IMR-90 (cell line): Measurements from ENCODE around the gene NKAPL. TPM values are rescaled to one million over a fixed set of nuclear protein-coding genes. Genes with fewer than 3 reads are reported as not detected.

Experiments
- ATAC-seq: fragments of 200-7000 bp; cut with Tn5 transposase; 2 replicates; pipeline ENCODE4 v1.9.1; 2020; ENCODE audit warnings: low read depth, mild to moderate bottlenecking, moderate library complexity
- BruUV-seq: library from RNA; stranded (reverse); fragments of 400-500 nt; replicated peaks from 2 replicates; lab custom pipeline; 2021; lab: Mats Ljungman, UMichigan
- CTCF ChIA-PET: fragments of 300-600 bp; formaldehyde crosslinking; extraction: SDS; loops from one replicate; lab custom pipeline; 2021; ENCODE audit warnings: antibody characterized with exemption; lab: Yijun Ruan, JAX
- POLR2A ChIA-PET: fragments of 300-600 bp; sonication (Branson Sonifier 250); formaldehyde crosslinking; loops from one replicate; lab custom pipeline; 2022; ENCODE audit warnings: antibody characterized with exemption; ENCODE audit not compliant: unreplicated experiment; lab: Charles Lee
- DNase-seq: peaks from one replicate; pipeline ENCODE4 v3.0.0; 2013
- H2AFZ ChIP-seq: replicated peaks from 2 replicates; pipeline ENCODE3; 2013; ENCODE audit warnings: low read length, mild to moderate bottlenecking; ENCODE audit not compliant: poor library complexity
- H2AK5ac ChIP-seq: 2 replicates; pipeline ENCODE4 v1.6.1; 2013; ENCODE audit warnings: low read depth, low read length, inconsistent platforms
- H2AK9ac ChIP-seq: replicated peaks from 2 replicates; pipeline ENCODE3; 2013; ENCODE audit warnings: mild to moderate bottlenecking, low read depth, low read length, moderate library complexity; ENCODE audit not compliant: poor library complexity
- H2BK120ac ChIP-seq: 2 replicates; pipeline ENCODE4 v1.6.1; 2013; ENCODE audit warnings: low read depth, low read length, inconsistent platforms
- H2BK15ac ChIP-seq: 3 replicates; pipeline ENCODE4 v1.6.1; 2013; ENCODE audit warnings: low read depth, low read length, inconsistent platforms
- H2BK20ac ChIP-seq: 2 replicates; pipeline ENCODE4 v1.6.1; 2013; ENCODE audit warnings: low read depth, mild to moderate bottlenecking, inconsistent platforms, low read length, moderate library complexity
- H2BK5ac ChIP-seq: 2 replicates; pipeline ENCODE4 v1.6.1; 2013; ENCODE audit warnings: mild to moderate bottlenecking, low read depth, low read length, inconsistent platforms; ENCODE audit not compliant: poor library complexity, severe bottlenecking
- H3K14ac ChIP-seq: replicated peaks from 2 replicates; pipeline ENCODE4 v1.6.1; 2013; ENCODE audit warnings: low read depth, low read length, inconsistent platforms
- H3K18ac ChIP-seq: 2 replicates; pipeline ENCODE4 v1.6.1; 2013; ENCODE audit warnings: low read depth, low read length, control low read depth
- H3K23ac ChIP-seq: 2 replicates; pipeline ENCODE4 v1.6.1; 2013; ENCODE audit warnings: low read depth, low read length, inconsistent platforms
- H3K27ac ChIP-seq: 2 replicates; pipeline ENCODE4 v1.5.1; 2013; ENCODE audit warnings: mild to moderate bottlenecking, control low read depth, low read length; ENCODE audit not compliant: insufficient read depth
- H3K27me3 ChIP-seq: 2 replicates; pipeline ENCODE4 v1.6.1; 2013; ENCODE audit warnings: low read length; ENCODE audit not compliant: control insufficient read depth, insufficient read depth
- H3K36me3 ChIP-seq: 2 replicates; pipeline ENCODE4 v1.6.1; 2013; ENCODE audit warnings: low read length, mixed read lengths; ENCODE audit not compliant: control insufficient read depth, insufficient read depth
- H3K4ac ChIP-seq: 2 replicates; pipeline ENCODE4 v1.6.1; 2013; ENCODE audit warnings: low read depth, low read length, inconsistent platforms
- H3K4me1 ChIP-seq: 2 replicates; pipeline ENCODE4 v1.6.1; 2013; ENCODE audit warnings: low read length, mixed read lengths; ENCODE audit not compliant: control insufficient read depth, insufficient read depth
- H3K4me2 ChIP-seq: 2 replicates; pipeline ENCODE4 v1.6.1; 2013; ENCODE audit warnings: low read depth, mild to moderate bottlenecking, control low read depth, low read length, moderate library complexity
- H3K4me3 ChIP-seq: 2 replicates; pipeline ENCODE4 v1.5.1; 2013; ENCODE audit warnings: low read depth, mild to moderate bottlenecking, control low read depth, low read length, moderate library complexity; ENCODE audit not compliant: insufficient read depth
- H3K56ac ChIP-seq: 2 replicates; pipeline ENCODE4 v1.6.1; 2013; ENCODE audit warnings: low read length, inconsistent platforms; ENCODE audit not compliant: insufficient read depth; ENCODE audit errors: extremely low read depth
- H3K79me1 ChIP-seq, 2 experiments: 2 replicates each; pipeline ENCODE4 v1.6.1; 2013; ENCODE audit warnings: low read length in 2 of 2, inconsistent platforms in 1 of 2, low read depth in 1 of 2
- H3K9ac ChIP-seq: 2 replicates; pipeline ENCODE4 v1.6.1; 2013; ENCODE audit warnings: low read depth, low read length, control low read depth
- H3K9me1 ChIP-seq: 2 replicates; pipeline ENCODE4 v1.6.1; 2013; ENCODE audit warnings: low read length, inconsistent platforms; ENCODE audit not compliant: insufficient read depth
- H3K9me3 ChIP-seq: 2 replicates; pipeline ENCODE4 v1.6.1; 2013; ENCODE audit warnings: low read length; ENCODE audit not compliant: control insufficient read depth, insufficient read depth
- H4K20me1 ChIP-seq: 2 replicates; pipeline ENCODE4 v1.6.1; 2013; ENCODE audit warnings: low read length, inconsistent platforms; ENCODE audit not compliant: insufficient read depth
- H4K5ac ChIP-seq: 2 replicates; pipeline ENCODE4 v1.6.1; 2013; ENCODE audit warnings: mild to moderate bottlenecking, low read depth, low read length, control low read depth
- H4K8ac ChIP-seq, 2 experiments: 2 replicates each; pipeline ENCODE4 v1.6.1; 2013; ENCODE audit warnings: low read depth in 2 of 2, low read length in 2 of 2, control low read depth in 1 of 2, inconsistent platforms in 1 of 2
- H4K91ac ChIP-seq: 2 replicates; pipeline ENCODE4 v1.6.1; 2013; ENCODE audit warnings: low read depth, low read length, inconsistent platforms; ENCODE audit not compliant: insufficient read depth
- CHD1 ChIP-seq: IDR thresholded peaks from 2 replicates; pipeline ENCODE4 v1.6.1; 2012; ENCODE audit warnings: low read depth, low read length, improper control_type of control experiment
- MAZ ChIP-seq: IDR thresholded peaks from 2 replicates; pipeline ENCODE4 v1.6.1; 2012; ENCODE audit warnings: low read depth, mild to moderate bottlenecking, low read length, improper control_type of control experiment, moderate library complexity, borderline replicate concordance
- POLR2A ChIP-seq: IDR thresholded peaks from 2 replicates; pipeline ENCODE4 v1.6.1; 2012; ENCODE audit warnings: mild to moderate bottlenecking, low read depth, low read length
- WGBS, 2 experiments: methylation state at CpG; one replicate each; pipeline versions ENCODE4 v1.1.5 to v1.1.7; 2013; ENCODE audit warnings: missing lambda C conversion rate in 2 of 2; ENCODE audit not compliant: insufficient read length in 1 of 2; ENCODE audit errors: extremely low coverage in 2 of 2; 5-methylcytosine and 5-hydroxymethylcytosine counted together
- dilution Hi-C: fragments of 300-500 bp; cut with HindIII; formaldehyde crosslinking; loops from one replicate; pipeline ENCODE4 v1.14.3; 2018; ENCODE audit warnings: low sequenced_read_pairs; ENCODE audit not compliant: unreplicated experiment
- in situ Hi-C: fragments of 300-500 bp; cut with MboI; formaldehyde crosslinking; loops from 3 replicates; pipeline ENCODE4 v1.14.3; 2019; ENCODE audit warnings: low sequenced_read_pairs, inconsistent platforms, mixed read lengths
- intact Hi-C: fragments of 100-400 bp; cut with micrococcal nuclease; formaldehyde crosslinking; loops from 2 replicates; pipeline ENCODE4 v1.10.0; 2022
- polyA plus RNA-seq, 3 experiments: library from polyadenylated mRNA; depleted of rRNA; stranded (reverse); fragments of >200 nt; gene quantifications; 2 replicates each; pipeline ENCODE4 v1.2.3, GENCODE V29; 2012; ENCODE audit warnings: low replicate concordance in 1 of 3
- total RNA-seq: library from RNA; depleted of rRNA; stranded (reverse); fragments of >200 nt; gene quantifications from 2 replicates; pipeline ENCODE4 v1.2.3, GENCODE V29; 2012

NKAPL gene
- total and polyA plus RNA-seq, 2 of the 4 experiments (the other 2 are of a cell fraction) = 0.51 to 0.54 TPM

- peak within 1 kb of the TSS; percentile 59 for H2BK120ac ChIP-seq
- peaks cover 10 to 30% of the 10 kb centered on the region in 2 experiments for H3K79me1 ChIP-seq
- in situ Hi-C loops = no loop called here
Measured at GRCh38 chr6:28266962-28267694, 8.0 kb downstream of the NKAPL start, which contains the start of gene ZSCAN26. Gene ZSCAN26, plus strand, starts transcription at chr6:28267143. Its CDS starts 4,777 bp downstream, at chr6:28271920.

More at GRCh38 chr6:28266962-28267694, 8.0 kb downstream of the NKAPL start, which contains the start of gene ZSCAN26:
- Histone ChIP-seq H2BK20ac (no peak within 1 kb of the TSS; the same call in 1 of the 2 replicates), H4K20me1 (no peaks in the 10 kb centered on the region), H3K9me1 (peaks cover 3% of the 10 kb centered on the region), H4K91ac (peak within 1 kb of the TSS; percentile 87), H3K36me3 (peaks cover 5% of the 10 kb centered on the region; the same call in 1 of the 2 replicates), H4K8ac (peak within 1 kb of the TSS; percentile 60 to 85), H3K4ac (peak within 1 kb of the TSS; percentile 84), H2AK5ac (0 out of 2 replicates have a peak within 1 kb of the TSS, but pooled peaks have one; percentile 41), H2BK5ac (peak within 1 kb of the TSS; percentile 85), H3K23ac (peak within 1 kb of the TSS; percentile 83), H3K9me3 (no peaks in the 10 kb centered on the region), H3K4me3 (peak within 1 kb of the TSS; percentile 72), H2AK9ac (peak within 1 kb of the TSS; percentile 49), H2BK15ac (0 out of 3 replicates have a peak within 1 kb of the TSS, but pooled peaks have one; percentile 12), H2AFZ (peak within 1 kb of the TSS; percentile 92), H3K4me1 (no peaks in the 10 kb centered on the region), H3K27ac (peak within 1 kb of the TSS; percentile 95), H4K5ac (peak within 1 kb of the TSS; percentile 86), H3K9ac (peak within 1 kb of the TSS; percentile 92), H3K27me3 (no peaks in the 10 kb centered on the region), H3K18ac (peak within 1 kb of the TSS; percentile 80), H3K4me2 (peak within 1 kb of the TSS; percentile 99), H3K14ac (peak within 1 kb of the TSS; percentile 86), H3K56ac (peak within 1 kb of the TSS; percentile 80)
- ATAC-seq = peak; percentile 92
- POLR2A ChIA-PET = interaction anchor here (0.9 to 1.5 kb wide), 3 partner anchors 15 to 131 kb away, joined by 3 to 6 read pairs (median 6); partner anchors contain the start of gene ZKSCAN4
- dilution Hi-C loops (no loop called here), intact Hi-C loops (loop anchor here (1.0 to 5.0 kb wide), 3 partner anchors 15 to 130 kb away; partner anchors contain the start of genes ZKSCAN4 and ZSCAN31)
- TF ChIP-seq POLR2A (peak; percentile 59; the same call in 1 of the 2 replicates), MAZ (peak; percentile 59; the same call in 1 of the 2 replicates), CHD1 (no peak)
- no TSS peak for BruUV-seq
- DNase-seq = peak; percentile 89
- WGBS, 2 experiments = 0% methylated on average over 10 of the region's 32 CpGs; no CpG with 5 or more reads in 1 of the 2 experiments
- CTCF ChIA-PET = interaction anchor here (0.6 to 1.8 kb wide), 3 partner anchors 89 to 1471 kb away, joined by 3 to 11 read pairs (median 3); no protein-coding TSS in a partner anchor
